Activated CD4-positive, CD25-positive, alpha-beta regulatory T cell treated with anti-CD3 and anti-CD28 coated beads, Interleukin-2, amount 50 U/mL, for 72 hours (primary cell): ENCODE data around the gene TBX2.
"Not testable (repeated sequence)": the region's sequence is repeated elsewhere in the genome, so short reads cannot be mapped to it uniquely, and the experiment has no call there.

Experiments
- DNase-seq: peaks from one replicate; pipeline ENCODE4 v3.0.0; 2021

Gene TBX2

GRCh38 chr17:61399131-61400065, at the start of gene TBX2:
TBX2 (plus strand) TSS chr17:61399843; CDS start chr17:61400177, 334 bp downstream.
- DNase-seq = no peak

DNA sequence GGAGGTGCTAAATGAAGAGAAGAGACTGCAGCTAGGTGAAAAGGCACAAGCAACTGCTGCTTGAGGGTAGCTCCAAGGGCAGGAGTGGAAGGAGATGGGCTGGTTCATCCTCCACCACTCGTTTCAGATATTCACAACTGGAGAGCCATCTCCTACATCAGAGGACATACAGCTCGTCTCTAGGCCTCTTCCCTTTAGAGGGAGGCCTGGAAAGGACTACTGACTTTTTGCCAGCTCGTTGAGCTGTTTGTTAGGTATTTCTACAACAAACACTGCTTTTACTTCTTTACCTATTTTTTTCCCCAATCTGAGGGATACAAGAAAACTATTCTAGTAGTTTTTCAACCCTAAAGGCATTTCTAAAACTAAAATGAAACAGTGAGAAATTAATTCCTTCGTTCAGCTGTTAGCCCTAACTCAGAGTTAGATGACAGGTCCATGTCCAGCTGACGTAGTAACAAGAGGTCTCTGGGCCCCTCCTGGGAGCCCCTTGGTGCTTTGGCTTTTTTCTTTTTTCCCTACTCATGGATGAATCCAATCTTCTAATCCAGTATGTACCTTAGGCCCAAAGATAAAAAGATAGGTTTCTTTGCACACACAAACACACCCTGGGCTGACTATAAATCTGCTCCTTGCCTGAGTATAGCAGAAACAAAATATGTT, 47.8 kb upstream of the TBX2 start:
- DNase-seq = no peak

- no peak for DNase-seq
Measured at GRCh38 chr17:61352408-61352770, 47.3 kb upstream of the TBX2 start.

DNA sequence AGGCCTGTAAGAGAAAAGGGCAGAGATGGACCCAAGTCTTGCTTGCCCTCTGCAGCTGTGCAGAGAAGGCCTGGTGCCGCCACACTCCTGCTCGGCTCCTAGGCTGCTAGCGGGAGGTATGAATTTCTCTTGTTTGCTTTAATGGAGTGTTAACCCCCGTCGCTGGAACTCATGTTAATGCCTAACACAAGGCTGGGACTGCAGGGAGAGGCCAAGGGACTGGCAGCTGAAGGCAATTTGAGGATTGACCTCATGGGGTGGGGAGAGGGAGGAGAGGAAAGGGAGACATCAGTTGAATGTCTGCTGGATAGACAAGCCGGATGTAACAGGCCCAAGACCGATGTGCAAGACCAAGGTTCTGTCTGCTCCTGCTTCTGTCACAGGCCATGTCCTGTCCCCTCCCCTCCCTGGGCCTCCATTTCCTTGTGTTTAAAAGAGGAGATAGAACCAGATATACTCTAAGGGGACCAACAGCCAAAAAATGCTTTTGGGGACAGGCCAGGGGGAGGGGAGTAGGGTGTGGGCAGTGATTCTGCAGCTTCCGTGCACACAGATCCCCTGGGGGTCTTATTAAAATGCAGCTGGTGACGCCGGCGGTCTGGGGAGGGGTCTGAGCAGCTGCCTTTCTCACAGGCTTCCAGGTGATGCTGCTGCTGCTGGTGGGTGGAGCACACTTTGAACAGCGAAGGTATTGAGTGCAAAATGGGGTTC, 46.7 kb upstream of the TBX2 start:
- DNase-seq = no peak

DNA sequence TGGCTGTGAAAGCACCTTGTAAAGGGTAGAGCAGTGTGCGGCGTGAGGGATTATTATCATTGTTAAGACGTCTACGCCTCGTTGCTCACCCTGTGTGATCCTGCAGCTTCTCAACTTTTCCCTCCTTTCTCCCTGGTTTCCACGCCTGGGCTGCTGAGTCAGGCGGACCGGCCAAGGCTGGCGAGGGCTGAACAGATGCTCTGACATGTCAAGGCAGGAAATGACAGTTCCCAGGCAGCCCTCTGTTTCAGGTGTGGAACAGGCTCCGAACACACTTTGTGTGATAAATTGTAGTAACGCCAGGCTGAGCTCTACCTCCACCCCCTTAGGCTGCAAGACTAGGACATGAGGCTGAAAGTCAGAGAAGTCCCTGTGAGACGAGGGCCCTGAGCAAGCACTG, 46.0 kb upstream of the TBX2 start:
- no peak for DNase-seq

DNA sequence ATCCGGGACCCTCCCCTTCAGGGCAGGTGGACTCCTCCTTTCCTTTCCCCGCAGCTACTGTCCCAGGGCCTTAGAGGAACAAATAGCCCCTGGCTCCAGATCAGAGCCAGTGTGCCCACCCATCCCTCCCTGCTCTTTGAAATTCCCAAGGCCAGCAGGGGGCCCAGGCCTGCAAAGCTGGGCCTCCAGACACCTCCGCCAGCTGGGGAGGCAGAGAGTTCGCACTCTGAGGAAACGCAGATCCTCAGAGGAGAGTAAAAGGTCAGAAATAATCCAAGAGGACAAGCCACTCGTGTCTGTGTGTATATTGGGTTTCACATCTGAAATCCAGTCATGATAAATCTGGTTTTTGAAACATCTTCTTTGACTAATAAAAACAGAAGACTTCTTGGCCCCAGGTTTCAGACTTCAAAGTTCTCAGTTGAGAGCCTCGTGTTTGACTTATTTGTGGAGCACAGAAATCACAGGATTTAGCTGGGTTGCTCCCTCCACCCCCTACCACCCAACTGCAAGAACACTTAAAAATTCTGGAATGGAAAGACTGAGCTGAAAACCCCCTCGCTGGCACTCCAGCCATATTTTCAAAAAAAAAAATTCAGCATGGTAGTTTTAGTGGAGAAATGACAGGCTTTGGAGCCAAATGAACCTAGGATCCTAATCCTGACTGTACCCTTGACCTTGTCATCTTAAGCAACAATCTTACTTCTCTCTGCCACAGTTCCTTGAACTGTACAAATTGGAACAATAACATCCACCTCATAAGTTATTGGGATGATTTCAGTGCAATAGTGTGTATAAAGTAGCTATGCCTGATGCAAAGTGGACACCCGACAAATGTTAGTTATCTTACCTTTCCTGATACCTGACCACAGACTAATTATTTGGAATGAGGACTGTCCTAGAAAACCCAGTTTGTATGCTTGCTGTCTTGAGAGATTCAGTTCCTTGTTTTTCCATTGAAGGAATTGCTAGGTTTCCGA, 44.5 kb upstream of the TBX2 start:
- no peak for DNase-seq

DNA sequence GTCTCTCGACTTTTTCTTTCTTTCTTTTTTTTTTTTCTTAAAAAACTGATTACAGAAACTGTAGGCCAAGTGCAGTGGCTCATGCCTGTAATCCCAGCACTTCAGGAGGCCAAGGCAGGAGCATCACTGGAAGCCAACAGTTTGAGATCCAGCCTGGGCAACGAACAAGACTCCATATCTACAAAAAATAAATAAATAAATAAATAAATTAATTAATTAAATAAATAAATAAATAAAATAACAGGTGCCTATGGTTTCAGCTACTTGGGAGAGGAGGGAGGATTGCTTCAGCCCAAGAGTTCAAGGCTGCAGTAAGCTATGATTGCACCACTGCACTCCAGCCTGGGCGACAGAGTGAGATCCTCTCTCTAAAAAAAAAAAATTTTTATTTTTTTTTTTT, 42.6 kb upstream of the TBX2 start:
- DNase-seq = not testable (repeated sequence)

GRCh38 chr17:61359513-61359912, 40.1 kb upstream of the TBX2 start:
- DNase-seq = not testable (repeated sequence)

GRCh38 chr17:61360318-61360943, 39.2 kb upstream of the TBX2 start:
- no peak for DNase-seq

DNA sequence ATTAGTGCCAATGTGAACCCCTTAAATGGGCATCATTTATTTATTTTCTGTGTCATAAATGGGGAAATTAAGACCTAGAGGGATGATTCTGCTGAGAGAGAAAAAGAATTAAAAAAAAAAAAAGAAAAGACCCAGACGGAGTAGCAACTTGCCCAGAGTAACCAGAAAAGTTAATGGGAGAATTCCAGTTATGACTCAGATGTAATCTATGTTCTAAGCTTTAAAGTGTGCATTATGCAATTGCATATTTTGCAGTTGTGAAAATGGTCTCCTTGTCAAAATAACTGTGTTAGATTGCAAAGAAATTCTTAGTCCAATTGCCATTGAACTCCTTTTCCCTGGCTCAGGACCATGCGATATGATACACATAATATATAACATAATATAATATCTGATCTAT, 38.6 kb upstream of the TBX2 start:
- DNase-seq = no peak

GRCh38 chr17:61362396-61362795, 37.2 kb upstream of the TBX2 start:
- DNase-seq = no peak

DNA sequence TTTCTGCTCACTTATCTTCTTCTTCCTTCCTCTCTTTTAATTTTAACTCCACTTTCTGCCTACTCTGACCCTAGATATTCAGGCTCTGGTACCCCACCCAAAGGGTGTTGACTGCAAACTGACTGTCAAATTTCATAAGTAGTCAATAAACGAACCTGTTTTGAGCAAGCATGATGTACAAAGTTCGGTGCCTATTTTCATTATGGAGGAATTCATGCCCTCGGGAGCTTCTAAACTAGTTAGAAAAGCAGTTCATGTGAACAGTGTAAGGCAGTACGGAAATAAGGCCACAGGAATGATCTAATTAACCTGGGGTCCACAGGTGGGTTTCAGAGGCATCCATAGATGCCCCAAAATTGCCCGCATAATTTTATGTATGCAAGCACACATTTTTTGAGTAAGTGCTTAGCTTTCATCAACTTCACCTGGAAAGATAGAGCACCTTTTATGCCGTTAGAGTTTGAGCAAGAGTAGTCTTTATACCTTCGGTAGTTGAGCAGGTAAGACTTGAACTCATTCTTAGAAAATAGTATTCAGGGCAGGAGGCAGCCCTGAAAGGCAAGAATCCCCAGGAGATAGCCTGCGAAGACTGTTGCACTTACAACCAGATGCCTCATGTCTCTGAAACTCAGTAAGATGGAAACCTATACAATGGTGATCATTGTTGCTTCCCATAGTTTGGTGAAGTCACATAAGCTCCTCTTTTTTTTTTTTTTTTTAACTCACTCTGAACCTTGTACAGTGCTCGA, 36.6 kb upstream of the TBX2 start:
- no peak for DNase-seq

GRCh38 chr17:61363601-61364462, 35.8 kb upstream of the TBX2 start:
- no peak for DNase-seq

GRCh38 chr17:61364463-61364846, 35.2 kb upstream of the TBX2 start:
- no peak for DNase-seq

DNA sequence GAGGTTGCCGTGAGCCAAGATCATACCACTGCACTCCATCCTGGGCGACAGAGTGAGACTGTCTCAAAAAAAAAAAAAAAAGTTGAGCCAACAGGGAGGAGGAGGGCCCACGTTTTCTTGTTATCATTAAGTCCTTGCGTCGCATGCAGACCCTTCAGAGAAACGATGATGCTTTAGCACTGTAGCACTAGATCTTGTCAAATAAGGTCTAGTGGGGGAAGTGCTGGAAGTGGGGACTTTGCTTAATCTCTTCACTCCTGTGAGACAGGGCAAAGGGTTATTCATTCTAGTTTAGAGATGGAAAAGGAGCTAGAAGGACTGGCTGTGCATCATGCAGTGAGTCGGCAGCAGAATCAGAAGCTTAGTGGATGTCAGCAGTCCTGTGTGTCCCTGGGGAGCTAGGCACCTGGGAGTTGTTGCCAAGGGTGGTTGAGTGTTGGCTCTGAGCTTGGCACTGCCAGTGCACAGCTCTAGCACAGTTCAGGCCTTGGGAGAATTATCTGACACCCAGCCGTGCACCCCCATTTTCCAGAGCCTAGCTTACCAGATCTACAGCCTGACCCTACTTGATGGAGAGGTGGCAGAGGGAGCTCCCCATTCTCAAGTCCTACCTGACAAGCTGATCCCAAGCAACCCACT, 33.4 kb upstream of the TBX2 start:
- no peak for DNase-seq

DNA sequence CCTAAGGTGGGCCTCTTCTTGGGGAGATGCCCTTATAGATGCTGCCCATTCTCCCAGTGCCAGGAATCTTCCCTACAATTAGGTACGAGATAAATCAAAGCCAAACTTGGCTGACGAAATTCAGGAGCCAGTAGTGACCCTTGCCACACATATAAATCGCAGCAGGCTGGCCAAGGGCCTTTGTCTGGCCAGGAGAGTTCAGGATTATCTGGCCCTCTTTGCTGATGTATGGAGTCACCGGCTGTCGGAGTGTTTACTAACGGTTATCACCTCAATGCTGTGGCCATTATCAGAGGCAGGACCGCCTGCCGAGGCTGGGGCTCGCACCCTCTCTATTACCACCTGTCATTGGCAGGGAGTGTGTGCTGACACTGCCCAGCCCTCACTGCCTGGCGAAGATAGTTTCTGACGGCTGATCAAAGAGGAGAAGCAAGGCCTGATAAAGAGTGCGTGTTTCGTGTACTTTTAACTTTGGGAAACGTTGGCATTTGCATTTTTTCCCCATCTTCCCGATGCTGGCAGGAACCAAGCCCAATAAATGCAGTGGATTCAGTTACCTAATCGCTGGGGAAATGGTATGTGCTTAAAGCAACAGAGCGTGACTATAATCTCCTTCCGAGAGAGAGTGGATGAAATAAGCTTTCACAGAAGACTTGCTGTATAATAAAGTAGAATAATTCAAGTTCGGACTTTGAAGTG, 32.8 kb upstream of the TBX2 start:
- DNase-seq = no peak

DNA sequence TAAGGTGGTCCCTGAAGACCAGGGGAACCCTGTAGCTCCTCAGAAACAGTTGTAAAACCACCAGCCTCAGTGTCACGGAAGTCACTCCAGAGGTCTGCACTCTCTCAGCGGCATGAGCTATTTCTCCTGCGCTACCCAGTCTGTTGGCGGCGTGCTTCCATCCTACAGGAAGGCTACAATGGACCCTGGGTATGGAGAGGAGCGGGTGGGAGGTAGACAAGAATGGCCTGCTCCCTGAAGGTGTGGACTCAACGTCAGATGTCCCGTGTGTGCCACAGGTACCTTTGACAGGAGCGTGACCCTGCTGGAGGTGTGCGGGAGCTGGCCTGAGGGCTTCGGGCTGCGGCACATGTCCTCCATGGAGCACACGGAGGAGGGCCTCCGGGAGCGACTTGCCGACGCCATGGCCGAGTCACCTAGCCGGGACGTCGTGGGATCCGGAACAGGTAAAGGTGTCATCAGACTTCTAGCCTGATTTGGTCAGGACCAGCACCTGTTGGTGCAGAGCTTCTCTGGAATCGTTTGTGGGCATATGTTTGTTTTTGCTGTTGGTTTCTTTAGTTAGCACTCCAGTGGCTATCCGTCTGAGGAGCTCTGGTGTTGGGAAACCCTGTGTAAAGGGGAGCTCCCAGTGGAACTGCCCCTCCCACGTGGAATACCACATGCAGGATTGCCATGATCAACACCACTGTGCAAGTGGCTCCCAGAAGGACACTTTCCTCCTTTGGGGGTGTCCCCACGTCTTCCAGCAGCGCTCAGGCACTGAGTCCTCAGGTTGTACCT, 31.4 kb upstream of the TBX2 start:
- no peak for DNase-seq

DNA sequence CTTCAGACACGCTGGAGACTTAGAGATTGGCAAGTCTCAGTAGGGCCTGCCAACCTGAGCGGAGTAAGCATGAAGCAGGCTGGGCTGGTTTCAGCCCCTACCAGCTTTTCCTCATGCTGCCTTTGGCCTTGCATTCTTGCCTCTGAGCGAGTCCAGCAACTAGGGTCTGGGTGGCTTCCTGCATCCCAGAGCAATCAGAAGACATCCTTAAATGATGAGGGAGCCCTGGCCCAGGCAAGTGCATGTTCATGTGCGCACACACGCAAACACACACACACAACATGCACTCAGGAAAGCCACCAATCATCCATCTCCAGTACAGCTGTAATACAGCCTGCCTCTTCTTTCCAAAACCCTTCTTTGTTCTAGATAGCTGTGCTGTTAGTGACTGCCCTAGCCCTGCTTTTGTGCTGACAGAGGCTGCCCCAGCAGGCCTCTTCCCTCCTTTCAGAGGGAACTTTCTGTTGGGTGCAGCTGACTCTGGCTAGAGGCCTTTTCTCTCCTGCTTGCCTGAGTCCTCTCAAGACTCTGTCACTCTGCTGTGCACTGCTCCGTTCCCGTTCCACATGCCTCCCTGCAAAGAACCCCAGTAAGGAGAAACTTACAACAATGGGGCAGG, 30.7 kb upstream of the TBX2 start:
- DNase-seq = no peak
